ENCODE results near the gene KIF1A.
"Not testable (repeated sequence)": the region's sequence is repeated elsewhere in the genome, so short reads cannot be mapped to it uniquely, and the experiment has no call there.

Gene KIF1A

GRCh38 chr2:240685771-240686371 lies 134.1 kb downstream of the KIF1A start:
- DNase-seq (ENCODE audit: low spot score) = no peak

GRCh38 chr2:240683980-240684728 lies 135.9 kb downstream of the KIF1A start:
- not testable (repeated sequence) for DNase-seq (ENCODE audit: low spot score)

- not testable (repeated sequence) for DNase-seq (ENCODE audit: low spot score)
Observed at GRCh38 chr2:240683329-240683979, 136.6 kb downstream of the KIF1A start.

GRCh38 chr2:240682431-240683224 lies 137.4 kb downstream of the KIF1A start, which contains the start of gene AQP12B:
TSS of gene AQP12B (minus strand) at chr2:240682885. CDS start at chr2:240682837, 48 bp downstream.
- DNase-seq (ENCODE audit: low spot score) = not testable (repeated sequence)

- not testable (repeated sequence) for DNase-seq (ENCODE audit: low spot score)
Observed at GRCh38 chr2:240680185-240680584, 139.8 kb downstream of the KIF1A start.

GRCh38 chr2:240678909-240679308 lies 141.1 kb downstream of the KIF1A start:
- DNase-seq (ENCODE audit: low spot score) = not testable (repeated sequence)

- DNase-seq (ENCODE audit: low spot score) = not testable (repeated sequence)
Observed at GRCh38 chr2:240678043-240678442, 142.0 kb downstream of the KIF1A start.

GRCh38 chr2:240675345-240675744 lies 144.7 kb downstream of the KIF1A start:
- not testable (repeated sequence) for DNase-seq (ENCODE audit: low spot score)

GRCh38 chr2:240674461-240675184 lies 145.4 kb downstream of the KIF1A start:
- DNase-seq (ENCODE audit: low spot score) = not testable (repeated sequence)

- DNase-seq (ENCODE audit: low spot score) = no peak
Observed at GRCh38 chr2:240672701-240673190, 147.3 kb downstream of the KIF1A start.

- no peak for DNase-seq (ENCODE audit: low spot score)
Observed at GRCh38 chr2:240672076-240672700, 147.8 kb downstream of the KIF1A start.

GRCh38 chr2:240670950-240671349 lies 149.1 kb downstream of the KIF1A start:
- DNase-seq (ENCODE audit: low spot score) = no peak

GRCh38 chr2:240670402-240670801 lies 149.6 kb downstream of the KIF1A start:
- no peak for DNase-seq (ENCODE audit: low spot score)

- DNase-seq (ENCODE audit: low spot score) = no peak
Observed at GRCh38 chr2:240664622-240665021, 155.4 kb downstream of the KIF1A start.

Measured in pons (tissue), 1 donor.